Globus pallidus (tissue), 1 donor: ENCODE data around the gene AGAP3.
A peak's percentile ranks its signal among the peaks of the same experiment; 100 is the strongest.

Source experiments
- DNase-seq: peaks from one replicate; pipeline ENCODE4 v3.0.0-alpha.2; 2015; ENCODE audit warnings: low spot score

The AGAP3 gene

GRCh38 chr7:151124481-151124880 is 38.2 kb downstream of the AGAP3 start:
- DNase-seq: no peak

GRCh38 chr7:151124899-151125399 is 38.7 kb downstream of the AGAP3 start:
- DNase-seq: no peak

- no peak for DNase-seq
Measured at GRCh38 chr7:151125470-151125845, 39.2 kb downstream of the AGAP3 start.

- DNase-seq: no peak
Measured at GRCh38 chr7:151125846-151126481, 39.7 kb downstream of the AGAP3 start.

GRCh38 chr7:151126491-151127137 is 40.3 kb downstream of the AGAP3 start:
- no peak for DNase-seq

GRCh38 chr7:151128144-151128543 is 41.9 kb downstream of the AGAP3 start:
- DNase-seq: no peak

- DNase-seq: no peak
Measured at GRCh38 chr7:151128716-151129115, 42.4 kb downstream of the AGAP3 start.

GRCh38 chr7:151129117-151129959 is 43.1 kb downstream of the AGAP3 start:
- DNase-seq: no peak

GRCh38 chr7:151129960-151130591 is 43.8 kb downstream of the AGAP3 start:
- no peak for DNase-seq

GRCh38 chr7:151130741-151131157 is 44.5 kb downstream of the AGAP3 start:
- DNase-seq: no peak

- DNase-seq: no peak
Measured at GRCh38 chr7:151131224-151131591, 44.9 kb downstream of the AGAP3 start.

- DNase-seq: peak; percentile 93
Measured at GRCh38 chr7:151131592-151132293, 45.5 kb downstream of the AGAP3 start.

GRCh38 chr7:151132461-151133205 is 46.4 kb downstream of the AGAP3 start:
- no peak for DNase-seq

- DNase-seq: no peak
Measured at GRCh38 chr7:151133266-151133985, 47.2 kb downstream of the AGAP3 start.

GRCh38 chr7:151133986-151134742 is 47.9 kb downstream of the AGAP3 start:
- DNase-seq: no peak

GRCh38 chr7:151134743-151135524 is 48.7 kb downstream of the AGAP3 start:
- no peak for DNase-seq

GRCh38 chr7:151135525-151135845 is 49.2 kb downstream of the AGAP3 start:
- DNase-seq: no peak

GRCh38 chr7:151135866-151136843 is 49.9 kb downstream of the AGAP3 start:
- no peak for DNase-seq
